Smooth muscle cell of the umbilical artery (primary cell): Measurements from ENCODE around the gene GLT8D1. TPM values are rescaled to one million over a fixed set of nuclear protein-coding genes. Genes with fewer than 3 reads are reported as not detected.

Experiments
- total RNA-seq: library from RNA; depleted of rRNA; stranded (reverse); fragments of >200 nt; gene quantifications from 2 replicates; pipeline ENCODE4 v1.2.3, GENCODE V29; 2014

The GLT8D1 gene
- total RNA-seq = 164 and 174 TPM in 2 replicates

GRCh38 chr3:52705688-52706686, at the start of gene GLT8D1, which contains the start of gene SPCS1:
TSS of gene GLT8D1 (minus strand) at chr3:52705791. CDS start at chr3:52700460, 5,331 bp downstream.
TSS of gene SPCS1 (plus strand) at chr3:52706106. CDS start at chr3:52706247, 141 bp downstream.

DNA sequence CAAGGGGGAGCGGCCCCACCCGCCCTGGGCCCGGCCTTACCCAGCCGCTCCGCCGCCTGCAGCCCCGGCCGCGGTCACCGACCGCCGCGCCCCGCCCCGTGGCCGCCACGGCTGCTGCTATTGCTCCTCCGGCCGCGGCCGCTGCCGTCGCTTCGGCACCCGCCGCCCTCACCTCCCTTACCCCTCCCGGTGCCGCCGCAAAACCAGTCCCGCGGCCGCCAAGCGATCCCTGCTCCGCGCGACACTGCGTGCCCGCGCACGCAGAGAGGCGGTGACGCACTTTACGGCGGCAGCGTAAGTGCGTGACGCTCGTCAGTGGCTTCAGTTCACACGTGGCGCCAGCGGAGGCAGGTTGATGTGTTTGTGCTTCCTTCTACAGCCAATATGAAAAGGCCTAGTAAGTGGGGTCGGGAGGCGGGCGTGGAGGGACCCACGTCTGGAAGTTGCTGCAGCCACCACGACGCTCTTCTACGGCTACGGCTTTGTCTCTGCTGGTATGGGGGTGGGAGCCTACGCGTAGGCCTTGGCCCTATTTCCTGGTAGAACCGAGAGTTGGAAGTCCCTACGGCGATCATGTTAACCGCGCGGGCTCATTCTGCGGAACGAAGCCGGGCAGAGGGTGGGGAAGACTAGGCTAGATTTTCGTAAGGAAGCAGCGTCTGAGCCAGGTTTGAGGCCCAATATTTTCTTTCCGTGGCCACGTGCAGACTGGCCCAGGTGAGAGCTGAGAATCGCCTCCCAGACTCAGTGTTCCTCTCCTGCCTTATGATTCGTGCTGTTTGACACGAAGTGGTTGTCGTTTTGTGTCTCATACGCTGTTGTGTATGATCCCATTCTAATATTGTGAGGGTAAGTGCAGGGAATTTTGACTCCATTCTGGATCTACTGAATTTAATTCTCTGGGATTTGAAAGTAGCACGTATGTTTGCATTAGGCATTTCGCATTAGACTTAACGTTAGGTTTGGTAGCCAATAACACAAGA, 19.6 kb downstream of the GLT8D1 start, which contains the start of the genes GNL3 and PBRM1:
TSS of gene GNL3 (plus strand) at position 324 of the 983 bp plus-strand sequence. CDS start at position 385, 61 bp downstream.
TSS of gene PBRM1 (minus strand) at position 205 of the 983 bp plus-strand sequence.

Other genes with a start within 250 kb of the GLT8D1 start
- gene STAB1, start 210.5 kb downstream of the GLT8D1 start, total RNA-seq = 1.1 and 1.2 TPM in 2 replicates
- gene NT5DC2, start 171.9 kb downstream of the GLT8D1 start, total RNA-seq = 227 and 292 TPM in 2 replicates
- 2.3 and 3.0 TPM in 2 replicates for gene UQCC5, start 169.2 kb downstream of the GLT8D1 start, total RNA-seq
- gene PBRM1, start 19.9 kb downstream of the GLT8D1 start, total RNA-seq = 69.2 and 96.1 TPM in 2 replicates
- gene GNL3, start 19.8 kb downstream of the GLT8D1 start, total RNA-seq = 136 and 151 TPM in 2 replicates
- gene SPCS1, start 315 bp upstream of the GLT8D1 start, total RNA-seq = 54.4 and 74.2 TPM in 2 replicates
- gene NEK4, start 65.1 kb upstream of the GLT8D1 start, total RNA-seq = 22.3 and 27.4 TPM in 2 replicates
- not detected in 2 replicates for gene ITIH1, start 71.8 kb upstream of the GLT8D1 start, total RNA-seq
- gene ITIH3, start 89.0 kb upstream of the GLT8D1 start, total RNA-seq = 0.30 TPM in 1 of 2 replicates, not detected in the other
- 1.2 and 1.3 TPM in 2 replicates for gene ITIH4, start 124.9 kb upstream of the GLT8D1 start, total RNA-seq
- gene MUSTN1, start 129.2 kb upstream of the GLT8D1 start, total RNA-seq = not detected in 2 replicates
- 19.9 and 21.0 TPM in 2 replicates for gene STIMATE, start 191.8 kb upstream of the GLT8D1 start, total RNA-seq